ENCODE data around the gene ESR1. TPM values are rescaled to one million over a fixed set of nuclear protein-coding genes. Genes with fewer than 3 reads are reported as not detected.

ESR1 gene
- total RNA-seq, 6 experiments from 2014 or later, result 0.07 to 0.63 (median 0.40) TPM

DNA sequence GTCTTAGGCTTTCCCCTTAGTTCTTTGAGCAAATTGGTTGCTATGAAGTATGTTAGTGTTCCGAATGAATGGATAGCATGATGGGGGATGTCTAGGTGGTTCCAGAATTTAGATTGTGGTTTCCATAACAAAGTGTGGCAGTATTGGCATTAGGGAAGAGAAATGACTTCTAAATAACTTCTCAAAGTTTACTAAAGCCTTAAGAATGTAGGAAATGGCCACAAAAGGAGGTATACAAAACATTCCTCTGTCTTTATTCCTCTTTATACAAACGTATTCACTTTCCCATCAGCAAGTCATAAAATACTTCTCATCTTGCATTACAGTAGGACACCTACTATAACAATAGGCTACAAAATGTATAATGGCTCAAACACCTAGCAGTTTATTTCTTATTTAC lies 279.6 kb downstream of the ESR1 start:
- DNase-seq, result peak; percentile 19
- TF ChIP-seq CTCF (IDR thresholded peaks at IDR 0.05), result no peak
- peak overlapping the region; percentile 11; the same call in 1 of the 2 replicates for H3K27ac Mint-ChIP-seq
- no peak overlapping the region for H3K4me3 Mint-ChIP-seq
- peaks cover 63% of the 10 kb centered on the region for H3K4me1 Mint-ChIP-seq (ENCODE audit: low read depth)
- H3K27me3 Mint-ChIP-seq (ENCODE audit: insufficient read depth), result no peaks in the 10 kb centered on the region
- no peaks in the 10 kb centered on the region for H3K36me3 Mint-ChIP-seq (ENCODE audit: low read depth)
- no peaks in the 10 kb centered on the region for H3K9me3 Mint-ChIP-seq

GRCh38 chr6:152087701-152088100 lies 280.2 kb downstream of the ESR1 start:
- TF ChIP-seq CTCF (IDR thresholded peaks at IDR 0.05), result no peak
- Mint-ChIP-seq H3K4me1 (ENCODE audit: low read depth) (peaks cover 69% of the 10 kb centered on the region), H3K9me3 (no peaks in the 10 kb centered on the region), H3K36me3 (ENCODE audit: low read depth) (no peaks in the 10 kb centered on the region), H3K27me3 (ENCODE audit: insufficient read depth) (no peaks in the 10 kb centered on the region), H3K27ac (peak overlapping the region; percentile 11; the same call in 1 of the 2 replicates), H3K4me3 (no peak overlapping the region)
- no peak for DNase-seq

GRCh38 chr6:152089992-152090391 lies 282.5 kb downstream of the ESR1 start:
- Mint-ChIP-seq H3K27me3 (ENCODE audit: insufficient read depth) (peaks cover 1% of the 10 kb centered on the region; the same call in 1 of the 2 replicates), H3K4me3 (peak overlapping the region; percentile 31; the same call in 1 of the 2 replicates), H3K27ac (peak overlapping the region; percentile 38; the same call in 1 of the 2 replicates), H3K9me3 (peaks cover 5% of the 10 kb centered on the region; the same call in 1 of the 2 replicates), H3K4me1 (ENCODE audit: low read depth) (peaks cover 91% of the 10 kb centered on the region), H3K36me3 (ENCODE audit: low read depth) (peaks cover 9% of the 10 kb centered on the region; the same call in 1 of the 2 replicates)
- no peak for TF ChIP-seq CTCF (IDR thresholded peaks at IDR 0.05)
- peak; percentile 76 for DNase-seq

DNA sequence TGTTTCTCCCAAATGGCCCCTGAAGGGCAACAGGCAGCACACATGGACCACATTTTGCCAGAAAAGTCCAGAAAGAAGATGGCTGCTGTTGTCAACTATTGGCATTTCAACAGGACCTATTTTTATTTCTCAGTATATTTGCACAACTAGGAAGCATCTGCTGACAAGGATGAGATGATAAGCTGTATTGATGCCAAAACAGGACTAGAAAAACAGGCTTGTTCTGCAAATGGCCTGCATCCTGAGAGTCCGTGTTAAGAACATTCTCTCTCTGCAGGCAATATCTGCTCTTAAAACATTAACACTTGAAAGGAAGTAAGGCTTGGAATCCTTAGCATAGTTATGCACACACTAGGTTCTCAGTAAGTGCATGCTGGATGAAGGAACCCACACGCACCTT lies 283.7 kb downstream of the ESR1 start:
- Mint-ChIP-seq H3K4me3 (peak overlapping the region; percentile 35; the same call in 1 of the 2 replicates), H3K27ac (peak overlapping the region; percentile 91), H3K36me3 (ENCODE audit: low read depth) (peaks cover 16% of the 10 kb centered on the region), H3K4me1 (ENCODE audit: low read depth) (peaks cover 92% of the 10 kb centered on the region), H3K9me3 (peaks cover 13% of the 10 kb centered on the region; the same call in 1 of the 2 replicates), H3K27me3 (ENCODE audit: insufficient read depth) (peaks cover 1% of the 10 kb centered on the region; the same call in 1 of the 2 replicates)
- DNase-seq, result no peak
- no peak for TF ChIP-seq CTCF (IDR thresholded peaks at IDR 0.05)

DNA sequence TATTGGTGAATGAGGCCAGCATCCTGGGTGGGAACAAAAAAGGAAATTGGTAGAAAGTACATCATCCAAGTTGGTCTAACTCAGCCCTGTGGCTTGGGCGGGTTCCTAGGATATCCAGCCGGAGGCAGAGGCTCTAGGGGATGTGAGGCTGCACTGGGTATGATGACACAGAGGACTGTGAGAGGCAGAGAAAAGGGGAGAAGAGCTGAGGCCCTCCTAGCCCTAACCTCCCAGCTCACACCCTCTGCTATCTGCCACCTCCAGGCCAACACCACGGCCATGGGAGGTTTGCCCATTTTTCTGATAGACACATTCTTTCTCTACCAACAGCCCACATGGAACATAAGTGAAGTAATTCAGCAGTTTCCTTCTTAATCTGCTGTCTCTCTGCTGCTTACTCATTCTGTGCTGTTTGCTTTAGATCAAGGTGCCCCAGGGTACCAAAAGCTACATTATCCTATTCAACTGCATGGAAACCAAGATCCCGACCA lies 284.4 kb downstream of the ESR1 start:
- H3K36me3 Mint-ChIP-seq (ENCODE audit: low read depth), result peaks cover 16% of the 10 kb centered on the region
- peak; percentile 71 for DNase-seq
- H3K27me3 Mint-ChIP-seq (ENCODE audit: insufficient read depth), result peaks cover 1% of the 10 kb centered on the region; the same call in 1 of the 2 replicates
- H3K9me3 Mint-ChIP-seq, result peaks cover 13% of the 10 kb centered on the region; the same call in 1 of the 2 replicates
- H3K27ac Mint-ChIP-seq, result peak overlapping the region; percentile 91
- peak overlapping the region; percentile 43; the same call in 1 of the 2 replicates for H3K4me3 Mint-ChIP-seq
- TF ChIP-seq CTCF (IDR thresholded peaks at IDR 0.05), result no peak
- peaks cover 94% of the 10 kb centered on the region for H3K4me1 Mint-ChIP-seq (ENCODE audit: low read depth)
